ENCODE data around the gene CYS1. TPM values are rescaled to one million over a fixed set of nuclear protein-coding genes. Genes with fewer than 3 reads are reported as not detected.

CYS1 gene
- total and polyA plus RNA-seq, 2 of the 13 experiments (the other 11 are each of a cell fraction or from before 2014, with no cell fraction given), result 0.04 TPM; not detected in 1

- no peak overlapping the region for H3K4me3 ChIP-seq (replicated peaks in 1 of 3; ENCODE audit: insufficient read depth in 1 of 3, low read depth in 2 of 3, low read length in 3 of 3)
- no peak overlapping the region for H2AFZ ChIP-seq (ENCODE audit: low read length)
- ChIA-PET CTCF (ENCODE audit: low intra/inter-chr PET ratio, low total read pairs) (no interaction called here), POLR2A (no interaction called here)
- no peak overlapping the region for H3K27ac ChIP-seq (ENCODE audit: extremely low read length, insufficient read depth, low read length)
- FAIRE-seq (no peak), ATAC-seq (no peak), DNase-seq (ENCODE audit: low spot score) (no peak)
- no peaks in the 10 kb centered on the region for H4K20me1 ChIP-seq (ENCODE audit: insufficient read depth, low read length)
- H3K36me3 ChIP-seq (replicated peaks in 1 of 2; ENCODE audit: control insufficient read depth in 1 of 2, insufficient read depth in 2 of 2, low read length in 2 of 2), result no peaks in the 10 kb centered on the region
- H3K4me1 ChIP-seq (ENCODE audit: insufficient read depth, low read length), result peaks cover 54% of the 10 kb centered on the region
- in situ Hi-C loops (cut with HindIII; ENCODE audit: extremely low pct_ligation_motif_present, low pct_unique_long_range_greater_than_20kb), result no loop called here
- H3K9me3 ChIP-seq (ENCODE audit: low read length), result no peaks in the 10 kb centered on the region
- H3K9ac ChIP-seq (ENCODE audit: insufficient read depth, low read depth, low read length), result no peak overlapping the region
- no peak overlapping the region for H3K4me2 ChIP-seq (ENCODE audit: low read depth, low read length)
- H3K27me3 ChIP-seq (ENCODE audit: control insufficient read depth in 1 of 2, insufficient read depth in 2 of 2, low read length in 2 of 2), result peaks cover 2 to 70% of the 10 kb centered on the region in 2 experiments
- H3K79me2 ChIP-seq (ENCODE audit: insufficient read depth, low read length), result no peaks in the 10 kb centered on the region
- no TSS peak for BruUV-seq (replicated peaks)
- WGBS (ENCODE audit: low lambda C conversion rate), result 78% methylated on average over 7 of the region's 7 CpGs
- intact Hi-C loops (cut with micrococcal nuclease; ENCODE audit: unreplicated experiment), result no loop called here
- no peak for TF ChIP-seq TAF1 (CRISPR knock-in tag; IDR thresholded peaks at IDR 0.05)
- no peak for TF ChIP-seq PRDM10 (CRISPR knock-in tag; IDR thresholded peaks at IDR 0.05; ENCODE audit: low read depth)
- no peak for TF ChIP-seq FUBP1 (CRISPR knock-in tag; IDR thresholded peaks at IDR 0.05; ENCODE audit: borderline replicate concordance)
- TF ChIP-seq GFI1 (CRISPR knock-in tag; IDR thresholded peaks at IDR 0.05; ENCODE audit: borderline replicate concordance), result no peak
- TF ChIP-seq CENPX (CRISPR knock-in tag; IDR thresholded peaks at IDR 0.05), result no peak
- TF ChIP-seq ZNF672 (CRISPR knock-in tag; IDR thresholded peaks at IDR 0.05), result no peak
- TF ChIP-seq POGK (CRISPR knock-in tag; conservative IDR thresholded peaks at IDR 0.05), result no peak
- TF ChIP-seq BCL6 (CRISPR knock-in tag; IDR thresholded peaks at IDR 0.05), result no peak
- no peak for TF ChIP-seq ZNF501 (CRISPR knock-in tag; IDR thresholded peaks at IDR 0.05)
- TF ChIP-seq CREBL2 (CRISPR knock-in tag; IDR thresholded peaks at IDR 0.05; ENCODE audit: borderline replicate concordance), result no peak
- TF ChIP-seq YY1 (IDR thresholded peaks at IDR 0.05; ENCODE audit: insufficient read depth, insufficient replicate concordance, low read depth, low read length), result no peak
- no peak for TF ChIP-seq ZBTB4 (CRISPR knock-in tag; IDR thresholded peaks at IDR 0.05; ENCODE audit: borderline replicate concordance)
- no peak for TF ChIP-seq ZNF879 (CRISPR knock-in tag; IDR thresholded peaks at IDR 0.05)
- TF ChIP-seq CBFB (CRISPR knock-in tag; IDR thresholded peaks at IDR 0.05), result no peak
Measured at GRCh38 chr2:10032746-10033105, 47.5 kb downstream of the CYS1 start.

Data from HepG2 (cell line).